NCI-H187 (cell line): Measurements from ENCODE around the gene DGKD.

Experiments used
- DNase-seq, 2 experiments: peaks; one replicate each; lab custom pipeline; 2025; lab: John Stamatoyannopoulos, UW

The DGKD gene

GRCh38 chr2:233461481-233461891 is 107.2 kb downstream of the DGKD start:
- no peak for DNase-seq

- no peak for DNase-seq
Observed at GRCh38 chr2:233462202-233462785, 108.0 kb downstream of the DGKD start.

GRCh38 chr2:233462826-233463470 is 108.7 kb downstream of the DGKD start:
- DNase-seq: no peak

- no peak for DNase-seq
Observed at GRCh38 chr2:233463586-233463985, 109.3 kb downstream of the DGKD start.

- no peak for DNase-seq
Observed at GRCh38 chr2:233464056-233464455, 109.8 kb downstream of the DGKD start.

GRCh38 chr2:233464531-233465240 is 110.4 kb downstream of the DGKD start:
- no peak for DNase-seq

- DNase-seq: no peak
Observed at GRCh38 chr2:233466991-233467603, 112.8 kb downstream of the DGKD start.

GRCh38 chr2:233468047-233468740 is 113.9 kb downstream of the DGKD start:
- DNase-seq: no peak

GRCh38 chr2:233468741-233469110 is 114.4 kb downstream of the DGKD start:
- no peak for DNase-seq

- DNase-seq: no peak
Observed at GRCh38 chr2:233469261-233470010, 115.1 kb downstream of the DGKD start.

- DNase-seq: no peak
Observed at GRCh38 chr2:233470011-233470687, 115.9 kb downstream of the DGKD start.

- no peak for DNase-seq
Observed at GRCh38 chr2:233470839-233471238, 116.5 kb downstream of the DGKD start.

GRCh38 chr2:233471291-233472035 is 117.2 kb downstream of the DGKD start:
- DNase-seq: no peak

GRCh38 chr2:233473386-233473791 is 119.1 kb downstream of the DGKD start:
- DNase-seq: no peak

- no peak for DNase-seq
Observed at GRCh38 chr2:233473878-233474277, 119.6 kb downstream of the DGKD start.

- DNase-seq: no peak
Observed at GRCh38 chr2:233474308-233475160, 120.2 kb downstream of the DGKD start.

GRCh38 chr2:233476063-233476410 is 121.7 kb downstream of the DGKD start:
- no peak for DNase-seq

- no peak for DNase-seq
Observed at GRCh38 chr2:233476651-233477547, 122.6 kb downstream of the DGKD start.
